Ovary (tissue), 9 donors: ENCODE results near the gene KCNK7. TPM values are rescaled to one million over a fixed set of nuclear protein-coding genes. Genes with fewer than 3 reads are reported as not detected.

Source experiments
- DNase-seq, 5 donors: peaks; one replicate each; pipeline ENCODE4 v3.0.0-alpha.2; 2019 to 2020
- H3K27ac ChIP-seq, 2 donors: fragments of 200-600 bp; one replicate each; pipeline versions ENCODE4 v1.5.1 to v1.8.0; 2019 to 2022
- H3K27me3 ChIP-seq: fragments of 200-600 bp; one replicate; pipeline ENCODE4 v1.8.0; 2022
- H3K36me3 ChIP-seq: fragments of 200-600 bp; sonication (generic); one replicate; pipeline ENCODE4 v1.5.1; 2019
- H3K4me1 ChIP-seq: one replicate; pipeline ENCODE4 v1.8.1; 2013; ENCODE audit warnings: mild to moderate bottlenecking, moderate library complexity; ENCODE audit not compliant: insufficient read depth
- H3K4me3 ChIP-seq: fragments of 200-600 bp; sonication (generic); one replicate; pipeline ENCODE4 v1.5.1; 2017
- H3K9me3 ChIP-seq, 2 donors: fragments of 200-600 bp in 1 of 2; sonication (generic) in 1 of 2; one replicate each; pipeline versions ENCODE4 v1.5.1 to v1.8.1; 2013 to 2019; ENCODE audit warnings: mild to moderate bottlenecking in 1 of 2, moderate library complexity in 1 of 2
- EP300 ChIP-seq: sonication (generic); formaldehyde crosslinking; IDR thresholded peaks from one replicate; pipeline ENCODE4 v1.6.1; 2017; ENCODE audit warnings: antibody characterized with exemption
- POLR2A ChIP-seq: fragments of 450-650 bp; IDR thresholded peaks from one replicate; pipeline ENCODE4 v1.6.1; 2017; ENCODE audit warnings: antibody characterized with exemption, mild to moderate bottlenecking, moderate library complexity
- WGBS, 3 donors: extraction: QIAGEN DNeasy Blood & Tissue Kit in 1 of 3; methylation state at CpG; one replicate each; pipeline versions ENCODE4 v1.1.5 to v1.1.7; 2013 to 2017; 5-methylcytosine and 5-hydroxymethylcytosine counted together
- intact Hi-C, 4 donors: fragments of 100-400 bp; cut with DNase I; formaldehyde crosslinking; loops; one replicate each; pipeline versions ENCODE4 v1.11.0 to v1.15.1; 2022 to 2023
- polyA plus RNA-seq, 2 donors: library from polyadenylated mRNA; stranded (reverse); fragments of 200-250 nt in 1 of 2; fragments of 350-450 nt in 1 of 2; fragmentation: Illumina TruSeq in 1 of 2; extraction: RNeasy Lipid Tissue Mini Kit (QIAGEN cat#74804) in 1 of 2; gene quantifications; one replicate each; pipeline ENCODE4 v1.2.3, GENCODE V29; 2013 to 2014
- total RNA-seq, 7 donors: library from RNA; depleted of rRNA in 2 of 7; stranded (reverse); fragments of >200 nt in 2 of 7; fragmentation: NEBNext Ultra II Directional in 3 of 7; extraction: Animal tissue kit (Norgen Biotek cat#: 25700) in 3 of 7; gene quantifications; one replicate each; pipeline versions ENCODE4 v1.1.0 to v1.2.4, GENCODE V29; 2016 to 2023
- TF ChIP-seq, protein P1 (sequence below), 3 donors: fragments of 450-650 bp in 2 of 3; fragments of 200-600 bp in 1 of 3; IDR thresholded peaks; one replicate each; pipeline versions ENCODE4 v1.5.1 to v1.8.0; 2016 to 2022; ENCODE audit warnings: antibody characterized with exemption in 3 of 3, mild to moderate bottlenecking in 1 of 3
- donor health status: DM: no; HTN: no; CAD: no; lungs with moderate emphysema.
- donor health status: DM: no; HTN: no; CAD: no.
- donor health status: Bipolar disorder and iron deficiency.
- donor health status: DM: yes; HTN: yes; CAD: no.
- donor health status: DM: no; HTN: no; CAD: no.
- donor health status: DM: yes; HTN: yes; CAD: no.

The KCNK7 gene
- total and polyA plus RNA-seq, 9 donors, result 0.65 to 4.0 (median 1.2) TPM; not detected in 1

DNA sequence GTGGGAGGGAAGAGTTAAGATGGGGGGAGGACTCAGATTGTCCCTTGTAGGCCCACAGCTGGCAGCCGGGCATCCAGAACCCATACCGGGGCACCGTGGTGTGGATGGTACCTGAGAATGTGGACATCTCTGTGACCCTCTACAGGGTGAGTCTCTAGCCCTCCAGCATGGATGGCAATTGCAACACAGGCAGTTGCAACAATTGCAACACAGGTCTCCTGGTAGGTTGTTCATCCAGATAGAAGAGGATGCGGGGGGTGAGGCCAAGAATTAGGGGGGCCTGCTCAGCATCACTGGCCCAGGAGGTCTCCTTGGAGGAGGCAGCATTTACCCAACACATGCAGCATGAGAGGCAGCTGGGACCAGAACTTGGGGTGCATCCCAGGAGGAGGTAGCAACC is 16.3 kb downstream of the KCNK7 start:
- DNase-seq, result no peak
- H3K27ac ChIP-seq, result no peak overlapping the region
- TF ChIP-seq POLR2A (no peak), EP300 (no peak)
- TF ChIP-seq, protein P1, sequence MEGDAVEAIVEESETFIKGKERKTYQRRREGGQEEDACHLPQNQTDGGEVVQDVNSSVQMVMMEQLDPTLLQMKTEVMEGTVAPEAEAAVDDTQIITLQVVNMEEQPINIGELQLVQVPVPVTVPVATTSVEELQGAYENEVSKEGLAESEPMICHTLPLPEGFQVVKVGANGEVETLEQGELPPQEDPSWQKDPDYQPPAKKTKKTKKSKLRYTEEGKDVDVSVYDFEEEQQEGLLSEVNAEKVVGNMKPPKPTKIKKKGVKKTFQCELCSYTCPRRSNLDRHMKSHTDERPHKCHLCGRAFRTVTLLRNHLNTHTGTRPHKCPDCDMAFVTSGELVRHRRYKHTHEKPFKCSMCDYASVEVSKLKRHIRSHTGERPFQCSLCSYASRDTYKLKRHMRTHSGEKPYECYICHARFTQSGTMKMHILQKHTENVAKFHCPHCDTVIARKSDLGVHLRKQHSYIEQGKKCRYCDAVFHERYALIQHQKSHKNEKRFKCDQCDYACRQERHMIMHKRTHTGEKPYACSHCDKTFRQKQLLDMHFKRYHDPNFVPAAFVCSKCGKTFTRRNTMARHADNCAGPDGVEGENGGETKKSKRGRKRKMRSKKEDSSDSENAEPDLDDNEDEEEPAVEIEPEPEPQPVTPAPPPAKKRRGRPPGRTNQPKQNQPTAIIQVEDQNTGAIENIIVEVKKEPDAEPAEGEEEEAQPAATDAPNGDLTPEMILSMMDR (IDR thresholded peaks at IDR 0.05), result no peak
- no peaks in the 10 kb centered on the region for H3K27me3 ChIP-seq
- no peaks in the 10 kb centered on the region for H3K36me3 ChIP-seq
- intact Hi-C loops, result loop anchor here in 1 of 4 donors (5.0 kb wide), 1 partner anchor 33 kb away; the partner anchor contains the start of gene MAP3K11
- H3K4me3 ChIP-seq, result no peak overlapping the region
- 77 to 86% (median 79%) methylated on average over 4 of the region's 4 CpGs for WGBS, 3 donors
- no peaks in the 10 kb centered on the region for H3K9me3 ChIP-seq
- H3K4me1 ChIP-seq, result peaks cover 13% of the 10 kb centered on the region

- no peak overlapping the region for H3K4me3 ChIP-seq
- no peaks in the 10 kb centered on the region for H3K36me3 ChIP-seq
- intact Hi-C loops, result loop anchor here in 1 of 4 donors (5.0 kb wide), 1 partner anchor 34 kb away; the partner anchor contains the start of gene MAP3K11
- H3K27ac ChIP-seq, result no peak overlapping the region
- no peak for TF ChIP-seq EP300
- no peak for TF ChIP-seq POLR2A
- TF ChIP-seq, protein P1 (IDR thresholded peaks at IDR 0.05), result no peak
- no peak for DNase-seq
- peaks cover 13% of the 10 kb centered on the region for H3K4me1 ChIP-seq
- 65 to 79% (median 76%) methylated on average over 3 of the region's 3 CpGs for WGBS, 3 donors
- no peaks in the 10 kb centered on the region for H3K9me3 ChIP-seq
- no peaks in the 10 kb centered on the region for H3K27me3 ChIP-seq
Observed at GRCh38 chr11:65578667-65579066, 16.9 kb downstream of the KCNK7 start.

DNA sequence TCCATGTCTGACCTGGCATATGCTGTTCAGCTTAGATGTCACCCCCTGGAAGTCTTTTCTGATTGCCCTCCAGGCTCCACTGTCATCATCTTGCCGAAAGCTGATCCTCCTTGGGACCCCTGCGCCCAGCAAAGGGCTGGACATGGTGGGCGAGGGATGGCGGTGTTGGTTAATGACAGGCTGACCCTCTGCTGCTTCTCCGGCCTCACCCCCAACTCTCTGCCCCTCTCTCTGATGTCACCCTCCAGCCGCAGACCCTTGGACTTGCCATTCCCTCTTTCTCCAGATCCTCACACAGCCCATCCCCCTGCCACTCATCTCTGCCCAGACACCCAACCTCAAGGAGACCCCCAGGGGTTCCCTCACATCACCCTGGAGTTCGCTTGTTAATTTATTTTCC is 17.5 kb downstream of the KCNK7 start:
- Histone ChIP-seq H3K9me3 (no peaks in the 10 kb centered on the region), H3K4me1 (peaks cover 13% of the 10 kb centered on the region), H3K4me3 (no peak overlapping the region), H3K36me3 (no peaks in the 10 kb centered on the region), H3K27me3 (no peaks in the 10 kb centered on the region), H3K27ac (peak overlapping the region; percentile 64 to 74)
- peak in 1 of 5 donors; percentile 27 for DNase-seq
- WGBS, 3 donors, result 92 to 94% (median 93%) methylated on average over 7 of the region's 7 CpGs
- TF ChIP-seq EP300 (no peak), POLR2A (no peak)
- TF ChIP-seq, protein P1 (IDR thresholded peaks at IDR 0.05), result no peak
- intact Hi-C loops, result loop anchor here in 1 of 4 donors (5.0 kb wide), 1 partner anchor 34 kb away; the partner anchor contains the start of gene MAP3K11

- DNase-seq, result peak in 1 of 5 donors; percentile 30
- TF ChIP-seq POLR2A (no peak), EP300 (no peak)
- TF ChIP-seq, protein P1 (IDR thresholded peaks at IDR 0.05), result no peak
Observed at GRCh38 chr11:65577756-65578109, 17.9 kb downstream of the KCNK7 start.

More at GRCh38 chr11:65577756-65578109, 17.9 kb downstream of the KCNK7 start:
- no peaks in the 10 kb centered on the region for H3K27me3 ChIP-seq
- peak overlapping the region; percentile 64 to 74 for H3K27ac ChIP-seq
- 43 to 58% (median 52%) methylated on average over 8 of the region's 8 CpGs for WGBS, 3 donors
- intact Hi-C loops, result loop anchor here in 1 of 4 donors (5.0 kb wide), 1 partner anchor 35 kb away; the partner anchor contains the start of gene MAP3K11
- peaks cover 13% of the 10 kb centered on the region for H3K4me1 ChIP-seq
- peak overlapping the region; percentile 69 for H3K4me3 ChIP-seq
- no peaks in the 10 kb centered on the region for H3K36me3 ChIP-seq
- no peaks in the 10 kb centered on the region for H3K9me3 ChIP-seq
